ENCODE measurements around the gene C1QTNF9B.
"Not testable (repeated sequence)": the region's sequence is repeated elsewhere in the genome, so short reads cannot be mapped to it uniquely, and the experiment has no call there.

C1QTNF9B gene

GRCh38 chr13:23894746-23895145 is 2.6 kb downstream of the C1QTNF9B start:
- DNase-seq = not testable (repeated sequence)

GRCh38 chr13:23893791-23894190 is 3.5 kb downstream of the C1QTNF9B start:
- not testable (repeated sequence) for DNase-seq

GRCh38 chr13:23889615-23890607 is 7.4 kb downstream of the C1QTNF9B start:
- DNase-seq = peak in 2 of 56 donors; percentile 30 to 49

- peak; percentile 47 to 97 (median 90) for DNase-seq
Measured at GRCh38 chr13:23888658-23889614, 8.4 kb downstream of the C1QTNF9B start, which contains the start of gene MIPEP. TSS of gene MIPEP (minus strand) at chr13:23889400. CDS start at chr13:23889320, 80 bp downstream.

GRCh38 chr13:23884361-23884760 is 12.9 kb downstream of the C1QTNF9B start:
- DNase-seq = peak in 6 of 56 donors; percentile 6 to 52 (median 12)

GRCh38 chr13:23883255-23883654 is 14.0 kb downstream of the C1QTNF9B start:
- DNase-seq = peak in 1 of 56 donors; percentile 8

- not testable (repeated sequence) for DNase-seq
Measured at GRCh38 chr13:23881402-23881800, 15.9 kb downstream of the C1QTNF9B start.

- not testable (repeated sequence) for DNase-seq
Measured at GRCh38 chr13:23880493-23881401, 16.6 kb downstream of the C1QTNF9B start.

GRCh38 chr13:23877286-23877685 is 20.0 kb downstream of the C1QTNF9B start:
- DNase-seq = no peak

- DNase-seq = peak in 5 of 56 donors; percentile 5 to 22 (median 14)
Measured at GRCh38 chr13:23876265-23876664, 21.0 kb downstream of the C1QTNF9B start.

GRCh38 chr13:23871616-23872220 is 25.6 kb downstream of the C1QTNF9B start:
- no peak for DNase-seq

GRCh38 chr13:23870356-23871140 is 26.8 kb downstream of the C1QTNF9B start:
- DNase-seq = no peak

GRCh38 chr13:23868521-23868920 is 28.8 kb downstream of the C1QTNF9B start:
- no peak for DNase-seq

- no peak for DNase-seq
Measured at GRCh38 chr13:23867027-23867491, 30.2 kb downstream of the C1QTNF9B start.

GRCh38 chr13:23866420-23867026 is 30.8 kb downstream of the C1QTNF9B start:
- DNase-seq = no peak

- no peak for DNase-seq
Measured at GRCh38 chr13:23865906-23866305, 31.4 kb downstream of the C1QTNF9B start.

GRCh38 chr13:23865026-23865425 is 32.3 kb downstream of the C1QTNF9B start:
- no peak for DNase-seq

GRCh38 chr13:23861310-23861709 is 36.0 kb downstream of the C1QTNF9B start:
- no peak for DNase-seq
